ENCODE results near the gene ELL2. TPM values are rescaled to one million over a fixed set of nuclear protein-coding genes. Genes with fewer than 3 reads are reported as not detected.
"Not testable (repeated sequence)": the region's sequence is repeated elsewhere in the genome, so short reads cannot be mapped to it uniquely, and the experiment has no call there.

ELL2 gene
- total RNA-seq, 1 donor from 2014 or later = 50.8 TPM

- DNase-seq (ENCODE audit: extremely low spot score, unreplicated experiment) = no peak
- TF ChIP-seq, protein P1, sequence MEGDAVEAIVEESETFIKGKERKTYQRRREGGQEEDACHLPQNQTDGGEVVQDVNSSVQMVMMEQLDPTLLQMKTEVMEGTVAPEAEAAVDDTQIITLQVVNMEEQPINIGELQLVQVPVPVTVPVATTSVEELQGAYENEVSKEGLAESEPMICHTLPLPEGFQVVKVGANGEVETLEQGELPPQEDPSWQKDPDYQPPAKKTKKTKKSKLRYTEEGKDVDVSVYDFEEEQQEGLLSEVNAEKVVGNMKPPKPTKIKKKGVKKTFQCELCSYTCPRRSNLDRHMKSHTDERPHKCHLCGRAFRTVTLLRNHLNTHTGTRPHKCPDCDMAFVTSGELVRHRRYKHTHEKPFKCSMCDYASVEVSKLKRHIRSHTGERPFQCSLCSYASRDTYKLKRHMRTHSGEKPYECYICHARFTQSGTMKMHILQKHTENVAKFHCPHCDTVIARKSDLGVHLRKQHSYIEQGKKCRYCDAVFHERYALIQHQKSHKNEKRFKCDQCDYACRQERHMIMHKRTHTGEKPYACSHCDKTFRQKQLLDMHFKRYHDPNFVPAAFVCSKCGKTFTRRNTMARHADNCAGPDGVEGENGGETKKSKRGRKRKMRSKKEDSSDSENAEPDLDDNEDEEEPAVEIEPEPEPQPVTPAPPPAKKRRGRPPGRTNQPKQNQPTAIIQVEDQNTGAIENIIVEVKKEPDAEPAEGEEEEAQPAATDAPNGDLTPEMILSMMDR (IDR thresholded peaks at IDR 0.05) = no peak
- no peak overlapping the region for H3K4me3 Mint-ChIP-seq (ENCODE audit: unreplicated experiment)
- no peaks in the 10 kb centered on the region for H3K27me3 Mint-ChIP-seq (ENCODE audit: unreplicated experiment)
- H3K36me3 Mint-ChIP-seq (ENCODE audit: unreplicated experiment) = no peaks in the 10 kb centered on the region
- no peaks in the 10 kb centered on the region for H3K9me3 Mint-ChIP-seq (ENCODE audit: unreplicated experiment)
- no peak overlapping the region for H3K27ac Mint-ChIP-seq (ENCODE audit: unreplicated experiment)
- peaks cover 33% of the 10 kb centered on the region for H3K4me1 Mint-ChIP-seq (ENCODE audit: unreplicated experiment)
Measured at GRCh38 chr5:95837492-95837891, 124.2 kb downstream of the ELL2 start.

DNA sequence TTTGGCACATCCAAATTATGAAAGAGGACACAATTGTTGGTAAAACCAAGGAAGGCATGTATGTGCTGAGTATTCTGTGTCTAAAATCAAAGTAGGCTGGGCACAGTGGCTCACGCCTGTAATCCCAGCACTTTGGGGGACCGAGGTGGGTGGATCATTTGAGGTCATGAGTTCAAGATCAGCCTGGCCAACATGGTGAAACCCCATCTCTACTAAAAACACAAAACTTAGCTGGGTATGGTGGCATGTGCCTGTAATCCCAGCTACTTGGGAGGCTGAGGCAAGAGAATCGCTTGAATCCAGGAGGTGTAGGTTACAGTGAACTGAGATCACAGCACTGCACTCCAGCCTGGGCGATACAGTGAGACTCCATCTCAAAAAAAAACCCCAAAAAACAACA, 124.7 kb downstream of the ELL2 start:
- not testable (repeated sequence) for H3K4me3 Mint-ChIP-seq (ENCODE audit: unreplicated experiment); H3K27me3 Mint-ChIP-seq (ENCODE audit: unreplicated experiment); H3K36me3 Mint-ChIP-seq (ENCODE audit: unreplicated experiment); DNase-seq (ENCODE audit: extremely low spot score, unreplicated experiment); H3K9me3 Mint-ChIP-seq (ENCODE audit: unreplicated experiment)
- peaks cover 31% of the 10 kb centered on the region for H3K4me1 Mint-ChIP-seq (ENCODE audit: unreplicated experiment)
- peak overlapping the region; percentile 52 for H3K27ac Mint-ChIP-seq (ENCODE audit: unreplicated experiment)

DNA sequence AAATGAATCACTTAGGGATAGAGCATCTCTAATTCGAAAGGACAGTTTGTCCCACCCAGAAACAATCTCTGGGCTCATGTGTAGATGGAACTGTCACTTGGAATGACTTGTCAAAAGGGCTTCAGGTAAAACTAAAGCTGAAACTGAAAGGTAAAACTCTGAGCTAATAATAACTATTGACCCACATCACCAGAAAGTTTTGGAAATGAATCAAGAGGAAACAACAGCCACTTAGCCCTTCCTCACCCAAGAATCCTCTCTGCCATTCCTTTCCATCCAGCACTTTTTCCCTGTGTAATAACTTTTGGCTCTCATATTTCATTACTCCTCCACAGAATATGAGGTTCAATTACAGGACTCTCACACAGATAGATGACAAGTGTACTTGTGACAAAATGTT, 125.1 kb downstream of the ELL2 start:
- no peak overlapping the region for H3K4me3 Mint-ChIP-seq (ENCODE audit: unreplicated experiment)
- TF ChIP-seq, protein P1 (IDR thresholded peaks at IDR 0.05) = no peak
- H3K27me3 Mint-ChIP-seq (ENCODE audit: unreplicated experiment) = no peaks in the 10 kb centered on the region
- H3K4me1 Mint-ChIP-seq (ENCODE audit: unreplicated experiment) = peaks cover 27% of the 10 kb centered on the region
- peak overlapping the region; percentile 52 for H3K27ac Mint-ChIP-seq (ENCODE audit: unreplicated experiment)
- no peaks in the 10 kb centered on the region for H3K9me3 Mint-ChIP-seq (ENCODE audit: unreplicated experiment)
- H3K36me3 Mint-ChIP-seq (ENCODE audit: unreplicated experiment) = no peaks in the 10 kb centered on the region
- no peak for DNase-seq (ENCODE audit: extremely low spot score, unreplicated experiment)

- Mint-ChIP-seq H3K4me1 (ENCODE audit: unreplicated experiment) (peaks cover 27% of the 10 kb centered on the region), H3K9me3 (ENCODE audit: unreplicated experiment) (no peaks in the 10 kb centered on the region), H3K4me3 (ENCODE audit: unreplicated experiment) (peak overlapping the region; percentile 20), H3K36me3 (ENCODE audit: unreplicated experiment) (no peaks in the 10 kb centered on the region), H3K27ac (ENCODE audit: unreplicated experiment) (peak overlapping the region; percentile 71), H3K27me3 (ENCODE audit: unreplicated experiment) (no peaks in the 10 kb centered on the region)
- TF ChIP-seq, protein P1 (IDR thresholded peaks at IDR 0.05) = no peak
- no peak for DNase-seq (ENCODE audit: extremely low spot score, unreplicated experiment)
Measured at GRCh38 chr5:95835682-95836385, 125.8 kb downstream of the ELL2 start.

Other genes starting within 250 kb of the ELL2 start
- 190 and 208 TPM in 2 replicates for gene RHOBTB3, start 230.5 kb downstream of the ELL2 start, total RNA-seq
- gene GLRX, start 139.1 kb downstream of the ELL2 start, total RNA-seq = 26.3 and 32.8 TPM in 2 replicates

Measured in osteocyte (in vitro differentiated cells).